ENCODE data around the gene ESCO1. TPM values are rescaled to one million over a fixed set of nuclear protein-coding genes. Genes with fewer than 3 reads are reported as not detected.

ESCO1 gene
- total RNA-seq, 1 experiment from 2014 or later, result 23.0 TPM

DNA sequence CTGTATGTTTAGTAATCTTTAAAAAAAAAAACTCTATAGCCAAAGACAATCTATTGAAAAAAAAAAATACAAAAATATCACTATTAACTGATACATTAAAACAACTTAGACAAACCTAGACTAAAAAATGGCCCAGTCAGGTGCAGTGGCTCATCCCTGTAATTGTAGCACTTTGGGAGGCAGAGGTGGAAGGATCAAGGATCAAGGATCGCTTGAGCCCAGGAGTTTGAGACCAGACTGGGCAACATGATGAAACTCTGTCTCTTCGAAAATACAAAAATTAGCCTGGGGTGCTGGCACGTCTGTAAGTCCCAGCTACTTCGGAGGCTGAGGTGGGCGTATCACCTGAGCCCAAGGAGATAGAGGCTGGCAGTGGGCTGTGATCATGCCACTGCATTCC lies 16.1 kb downstream of the ESCO1 start:
- Histone ChIP-seq H3K4me1 (no peaks in the 10 kb centered on the region), H3K9me3 (no peaks in the 10 kb centered on the region), H3K36me3 (ENCODE audit: control insufficient read depth, insufficient read depth, low read length) (no peaks in the 10 kb centered on the region), H3K4me3 (ENCODE audit: low read depth, low read length) (no peak overlapping the region), H3K27me3 (replicated peaks; ENCODE audit: control insufficient read depth, insufficient read depth, low read length) (no peaks in the 10 kb centered on the region)
- no peaks in the 10 kb centered on the region for H3K27me3 Mint-ChIP-seq (ENCODE audit: insufficient read depth, unreplicated experiment)
- H3K9me3 Mint-ChIP-seq (ENCODE audit: unreplicated experiment), result no peaks in the 10 kb centered on the region
- no peak overlapping the region for H3K4me3 Mint-ChIP-seq (ENCODE audit: unreplicated experiment)
- intact Hi-C loops (cut with micrococcal nuclease; ENCODE audit: unreplicated experiment), result no loop called here
- CTCF ChIA-PET, result no interaction called here
- DNase-seq, result no peak
- no TSS peak for BruUV-seq (replicated peaks)
- no peaks in the 10 kb centered on the region for H3K4me1 Mint-ChIP-seq (ENCODE audit: low read depth, unreplicated experiment)
- no peak overlapping the region for H3K27ac Mint-ChIP-seq (ENCODE audit: unreplicated experiment)
- POLR2A ChIA-PET, result interaction anchor here (0.7 kb wide), 1 partner anchor 17 kb away, joined by 5 read pairs; no protein-coding TSS in a partner anchor
- TF ChIP-seq, protein P1, sequence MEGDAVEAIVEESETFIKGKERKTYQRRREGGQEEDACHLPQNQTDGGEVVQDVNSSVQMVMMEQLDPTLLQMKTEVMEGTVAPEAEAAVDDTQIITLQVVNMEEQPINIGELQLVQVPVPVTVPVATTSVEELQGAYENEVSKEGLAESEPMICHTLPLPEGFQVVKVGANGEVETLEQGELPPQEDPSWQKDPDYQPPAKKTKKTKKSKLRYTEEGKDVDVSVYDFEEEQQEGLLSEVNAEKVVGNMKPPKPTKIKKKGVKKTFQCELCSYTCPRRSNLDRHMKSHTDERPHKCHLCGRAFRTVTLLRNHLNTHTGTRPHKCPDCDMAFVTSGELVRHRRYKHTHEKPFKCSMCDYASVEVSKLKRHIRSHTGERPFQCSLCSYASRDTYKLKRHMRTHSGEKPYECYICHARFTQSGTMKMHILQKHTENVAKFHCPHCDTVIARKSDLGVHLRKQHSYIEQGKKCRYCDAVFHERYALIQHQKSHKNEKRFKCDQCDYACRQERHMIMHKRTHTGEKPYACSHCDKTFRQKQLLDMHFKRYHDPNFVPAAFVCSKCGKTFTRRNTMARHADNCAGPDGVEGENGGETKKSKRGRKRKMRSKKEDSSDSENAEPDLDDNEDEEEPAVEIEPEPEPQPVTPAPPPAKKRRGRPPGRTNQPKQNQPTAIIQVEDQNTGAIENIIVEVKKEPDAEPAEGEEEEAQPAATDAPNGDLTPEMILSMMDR (IDR thresholded peaks at IDR 0.05; ENCODE audit: insufficient read depth in 1 of 2, low read depth in 1 of 2, low read length in 1 of 2, severe bottlenecking in 1 of 2, unreplicated experiment in 1 of 2), result no peak
- H3K36me3 Mint-ChIP-seq (ENCODE audit: insufficient read depth, unreplicated experiment), result peaks cover 32% of the 10 kb centered on the region

DNA sequence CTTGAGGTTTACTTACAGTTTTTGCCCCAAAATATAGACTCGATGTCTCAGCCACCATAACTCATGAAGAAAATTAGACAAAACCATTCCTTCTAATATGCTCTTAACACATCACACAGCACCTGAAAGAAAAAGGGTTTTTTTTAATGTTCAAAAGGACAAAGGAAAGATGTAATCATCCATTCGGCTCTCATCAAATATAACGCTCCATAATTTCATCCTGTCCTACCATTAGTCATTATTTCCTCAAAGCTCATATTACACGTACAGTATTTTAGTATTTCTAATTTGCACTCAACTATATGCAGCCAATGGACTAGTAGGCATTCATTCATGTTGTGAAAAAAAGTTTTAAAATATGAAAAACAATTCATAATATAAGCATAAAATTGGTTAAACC lies 24.8 kb downstream of the ESCO1 start:
- H3K27me3 ChIP-seq (replicated peaks; ENCODE audit: control insufficient read depth, insufficient read depth, low read length), result no peaks in the 10 kb centered on the region
- ChIA-PET POLR2A (no interaction called here), CTCF (no interaction called here)
- Mint-ChIP-seq H3K4me3 (ENCODE audit: unreplicated experiment) (no peak overlapping the region), H3K36me3 (ENCODE audit: insufficient read depth, unreplicated experiment) (peaks cover 78% of the 10 kb centered on the region), H3K9me3 (ENCODE audit: unreplicated experiment) (no peaks in the 10 kb centered on the region), H3K27me3 (ENCODE audit: insufficient read depth, unreplicated experiment) (no peaks in the 10 kb centered on the region), H3K27ac (ENCODE audit: unreplicated experiment) (no peak overlapping the region), H3K4me1 (ENCODE audit: low read depth, unreplicated experiment) (no peaks in the 10 kb centered on the region)
- no peaks in the 10 kb centered on the region for H3K4me1 ChIP-seq
- DNase-seq, result no peak
- no peak overlapping the region for H3K4me3 ChIP-seq (ENCODE audit: low read depth, low read length)
- H3K9me3 ChIP-seq, result no peaks in the 10 kb centered on the region
- TF ChIP-seq, protein P1 (IDR thresholded peaks at IDR 0.05; ENCODE audit: insufficient read depth in 1 of 2, low read depth in 1 of 2, low read length in 1 of 2, severe bottlenecking in 1 of 2, unreplicated experiment in 1 of 2), result no peak
- no peaks in the 10 kb centered on the region for H3K36me3 ChIP-seq (ENCODE audit: control insufficient read depth, insufficient read depth, low read length)
- intact Hi-C loops (cut with micrococcal nuclease; ENCODE audit: unreplicated experiment), result no loop called here
- no TSS peak for BruUV-seq (replicated peaks)

DNA sequence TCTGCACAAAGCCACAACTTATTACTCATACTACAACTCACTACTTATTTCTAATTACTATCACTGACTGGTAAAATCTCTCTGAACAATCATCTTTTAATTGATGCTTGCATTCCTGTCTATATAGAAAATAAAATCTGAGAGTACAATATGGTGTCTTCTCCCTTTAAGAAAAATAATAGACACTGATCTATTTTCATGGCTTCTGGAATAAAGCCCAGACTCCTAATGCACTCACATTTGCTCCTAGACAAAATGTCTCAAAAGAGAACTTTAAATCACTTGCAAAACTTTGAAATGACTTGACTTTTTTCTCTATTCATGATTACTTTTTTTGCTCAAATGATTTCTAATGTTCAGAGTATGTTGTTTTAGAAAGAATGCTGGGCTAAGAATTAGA lies 28.7 kb downstream of the ESCO1 start:
- POLR2A ChIA-PET, result no interaction called here
- Histone ChIP-seq H3K4me3 (ENCODE audit: low read depth, low read length) (no peak overlapping the region), H3K36me3 (ENCODE audit: control insufficient read depth, insufficient read depth, low read length) (no peaks in the 10 kb centered on the region), H3K4me1 (no peaks in the 10 kb centered on the region), H3K9me3 (no peaks in the 10 kb centered on the region), H3K27me3 (replicated peaks; ENCODE audit: control insufficient read depth, insufficient read depth, low read length) (no peaks in the 10 kb centered on the region)
- Mint-ChIP-seq H3K27me3 (ENCODE audit: insufficient read depth, unreplicated experiment) (no peaks in the 10 kb centered on the region), H3K4me3 (ENCODE audit: unreplicated experiment) (no peak overlapping the region), H3K36me3 (ENCODE audit: insufficient read depth, unreplicated experiment) (peaks cover 64% of the 10 kb centered on the region), H3K9me3 (ENCODE audit: unreplicated experiment) (no peaks in the 10 kb centered on the region), H3K4me1 (ENCODE audit: low read depth, unreplicated experiment) (no peaks in the 10 kb centered on the region), H3K27ac (ENCODE audit: unreplicated experiment) (no peak overlapping the region)
- CTCF ChIA-PET, result no interaction called here
- no peak for DNase-seq
- intact Hi-C loops (cut with micrococcal nuclease; ENCODE audit: unreplicated experiment), result no loop called here
- BruUV-seq (replicated peaks), result no TSS peak
- TF ChIP-seq, protein P1 (IDR thresholded peaks at IDR 0.05; ENCODE audit: insufficient read depth in 1 of 2, low read depth in 1 of 2, low read length in 1 of 2, severe bottlenecking in 1 of 2, unreplicated experiment in 1 of 2), result no peak
